ENCODE data around the gene SNRK.

SNRK gene

GRCh38 chr3:43302116-43302880, 16.0 kb downstream of the SNRK start:
- no peak for TF ChIP-seq FOXP2 (optimal IDR thresholded peaks at IDR 0.05; ENCODE audit: borderline replicate concordance, extremely low read depth, extremely low read length, insufficient read depth)
- TF ChIP-seq, protein P1, sequence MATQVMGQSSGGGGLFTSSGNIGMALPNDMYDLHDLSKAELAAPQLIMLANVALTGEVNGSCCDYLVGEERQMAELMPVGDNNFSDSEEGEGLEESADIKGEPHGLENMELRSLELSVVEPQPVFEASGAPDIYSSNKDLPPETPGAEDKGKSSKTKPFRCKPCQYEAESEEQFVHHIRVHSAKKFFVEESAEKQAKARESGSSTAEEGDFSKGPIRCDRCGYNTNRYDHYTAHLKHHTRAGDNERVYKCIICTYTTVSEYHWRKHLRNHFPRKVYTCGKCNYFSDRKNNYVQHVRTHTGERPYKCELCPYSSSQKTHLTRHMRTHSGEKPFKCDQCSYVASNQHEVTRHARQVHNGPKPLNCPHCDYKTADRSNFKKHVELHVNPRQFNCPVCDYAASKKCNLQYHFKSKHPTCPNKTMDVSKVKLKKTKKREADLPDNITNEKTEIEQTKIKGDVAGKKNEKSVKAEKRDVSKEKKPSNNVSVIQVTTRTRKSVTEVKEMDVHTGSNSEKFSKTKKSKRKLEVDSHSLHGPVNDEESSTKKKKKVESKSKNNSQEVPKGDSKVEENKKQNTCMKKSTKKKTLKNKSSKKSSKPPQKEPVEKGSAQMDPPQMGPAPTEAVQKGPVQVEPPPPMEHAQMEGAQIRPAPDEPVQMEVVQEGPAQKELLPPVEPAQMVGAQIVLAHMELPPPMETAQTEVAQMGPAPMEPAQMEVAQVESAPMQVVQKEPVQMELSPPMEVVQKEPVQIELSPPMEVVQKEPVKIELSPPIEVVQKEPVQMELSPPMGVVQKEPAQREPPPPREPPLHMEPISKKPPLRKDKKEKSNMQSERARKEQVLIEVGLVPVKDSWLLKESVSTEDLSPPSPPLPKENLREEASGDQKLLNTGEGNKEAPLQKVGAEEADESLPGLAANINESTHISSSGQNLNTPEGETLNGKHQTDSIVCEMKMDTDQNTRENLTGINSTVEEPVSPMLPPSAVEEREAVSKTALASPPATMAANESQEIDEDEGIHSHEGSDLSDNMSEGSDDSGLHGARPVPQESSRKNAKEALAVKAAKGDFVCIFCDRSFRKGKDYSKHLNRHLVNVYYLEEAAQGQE (IDR thresholded peaks at IDR 0.05; ENCODE audit: insufficient read depth in 1 of 2, low read depth in 2 of 2, low read length in 2 of 2) = no peak
- TF ChIP-seq POLR2AphosphoS5 (IDR thresholded peaks at IDR 0.05; ENCODE audit: low read depth, low read length) = no peak
- TF ChIP-seq TAF1 (IDR thresholded peaks at IDR 0.05; ENCODE audit: borderline replicate concordance, insufficient read depth, low read length) = no peak
- no peak for TF ChIP-seq SIN3A (IDR thresholded peaks at IDR 0.05; ENCODE audit: borderline replicate concordance, insufficient read depth, low read length)

DNA sequence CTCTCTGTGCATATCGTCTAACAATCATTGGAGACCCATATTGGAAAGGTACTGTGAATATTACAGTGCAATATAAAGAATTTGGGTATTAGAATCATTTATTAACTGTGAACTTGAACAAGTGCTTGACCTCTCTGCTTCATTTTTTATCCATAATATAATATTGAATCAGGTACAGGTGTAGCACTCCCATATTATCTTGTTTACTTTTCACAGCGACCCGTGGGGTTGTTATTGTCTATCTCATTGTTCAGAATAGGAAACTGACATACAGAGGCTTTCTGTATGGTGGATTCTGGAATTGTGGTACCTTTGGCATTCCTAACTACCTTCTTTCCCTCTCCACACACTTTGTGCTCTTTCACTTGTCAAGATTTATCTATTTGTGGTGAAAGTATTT, 17.8 kb downstream of the SNRK start:
- no peak for TF ChIP-seq TAF1 (IDR thresholded peaks at IDR 0.05; ENCODE audit: borderline replicate concordance, insufficient read depth, low read length)
- no peak for TF ChIP-seq SIN3A (IDR thresholded peaks at IDR 0.05; ENCODE audit: borderline replicate concordance, insufficient read depth, low read length)
- TF ChIP-seq FOXP2 (optimal IDR thresholded peaks at IDR 0.05; ENCODE audit: borderline replicate concordance, extremely low read depth, extremely low read length, insufficient read depth) = no peak
- TF ChIP-seq POLR2AphosphoS5 (IDR thresholded peaks at IDR 0.05; ENCODE audit: low read depth, low read length) = no peak
- TF ChIP-seq, protein P1 (IDR thresholded peaks at IDR 0.05; ENCODE audit: insufficient read depth in 1 of 2, low read depth in 2 of 2, low read length in 2 of 2) = no peak

DNA sequence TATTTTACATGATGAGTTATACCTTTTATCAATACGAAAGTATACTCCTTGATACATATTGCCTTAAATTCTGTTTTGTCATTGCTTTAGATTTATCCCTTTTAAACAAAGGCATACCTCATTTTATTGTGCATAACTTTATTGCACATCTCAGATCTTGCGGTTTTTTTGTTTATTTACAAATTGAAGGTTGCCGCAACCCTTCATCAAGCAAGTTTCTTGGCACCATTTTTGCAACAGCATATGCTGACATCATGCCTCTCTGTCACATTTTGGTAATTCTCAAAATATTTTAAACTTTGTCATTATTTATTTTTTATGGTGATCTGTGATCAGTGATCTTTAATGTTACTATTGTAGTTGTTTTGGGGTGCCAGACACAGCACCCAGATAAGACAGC, 20.9 kb downstream of the SNRK start:
- TF ChIP-seq SIN3A (IDR thresholded peaks at IDR 0.05; ENCODE audit: borderline replicate concordance, insufficient read depth, low read length) (no peak), FOXP2 (optimal IDR thresholded peaks at IDR 0.05; ENCODE audit: borderline replicate concordance, extremely low read depth, extremely low read length, insufficient read depth) (no peak)

GRCh38 chr3:43307649-43308048, 21.3 kb downstream of the SNRK start:
- TF ChIP-seq TAF1 (IDR thresholded peaks at IDR 0.05; ENCODE audit: borderline replicate concordance, insufficient read depth, low read length) = no peak
- TF ChIP-seq, protein P1 (IDR thresholded peaks at IDR 0.05; ENCODE audit: insufficient read depth in 1 of 2, low read depth in 2 of 2, low read length in 2 of 2) = no peak
- TF ChIP-seq FOXP2 (optimal IDR thresholded peaks at IDR 0.05; ENCODE audit: borderline replicate concordance, extremely low read depth, extremely low read length, insufficient read depth) = no peak
- no peak for TF ChIP-seq SIN3A (IDR thresholded peaks at IDR 0.05; ENCODE audit: borderline replicate concordance, insufficient read depth, low read length)
- no peak for TF ChIP-seq POLR2AphosphoS5 (IDR thresholded peaks at IDR 0.05; ENCODE audit: low read depth, low read length)

DNA sequence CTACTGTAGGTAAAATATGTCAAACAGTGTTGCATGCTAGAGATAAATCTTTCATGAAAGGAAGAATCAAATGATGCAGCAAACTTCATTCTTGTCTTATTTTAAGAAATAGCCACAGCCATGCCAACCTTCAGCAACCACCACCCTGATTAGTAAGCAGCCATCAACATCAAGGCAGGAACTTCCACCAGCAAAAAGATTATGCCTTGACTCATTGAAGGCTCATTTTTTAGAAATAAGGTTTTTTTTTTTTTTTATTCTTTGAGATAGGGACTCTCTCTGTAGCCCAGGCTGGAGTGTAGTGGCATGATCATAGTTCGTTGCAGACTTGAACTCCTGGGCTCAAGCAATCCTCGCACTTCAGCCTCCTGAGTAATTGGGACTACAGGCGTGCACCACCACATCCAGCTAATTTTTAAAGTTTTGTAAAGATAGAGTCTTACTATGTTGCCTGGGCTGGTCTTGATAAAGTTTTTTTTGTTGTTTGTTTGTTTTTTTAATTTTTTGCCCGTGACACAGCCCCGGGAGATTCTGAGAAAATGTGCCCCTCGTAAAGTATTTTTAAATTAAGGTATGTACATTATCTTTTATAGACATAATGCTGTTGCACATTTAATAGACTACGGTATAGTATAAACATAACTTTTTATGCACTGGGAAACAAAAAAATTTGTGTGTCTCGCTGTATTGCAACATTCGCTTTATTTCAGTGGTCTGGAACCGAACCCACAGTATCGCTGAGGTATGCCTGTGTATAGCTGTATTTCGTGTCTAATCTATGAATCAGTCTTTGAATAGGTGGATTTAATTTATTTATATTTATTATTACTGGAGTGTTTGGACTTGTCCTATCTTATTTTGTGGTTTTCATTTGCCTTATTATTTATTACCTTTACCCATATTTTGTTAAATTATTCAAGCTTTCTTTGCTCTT, 23.3 kb downstream of the SNRK start:
- TF ChIP-seq, protein P1 (IDR thresholded peaks at IDR 0.05; ENCODE audit: insufficient read depth in 1 of 2, low read depth in 2 of 2, low read length in 2 of 2) = no peak
- TF ChIP-seq SIN3A (IDR thresholded peaks at IDR 0.05; ENCODE audit: borderline replicate concordance, insufficient read depth, low read length) = no peak
- no peak for TF ChIP-seq TAF1 (IDR thresholded peaks at IDR 0.05; ENCODE audit: borderline replicate concordance, insufficient read depth, low read length)
- no peak for TF ChIP-seq POLR2AphosphoS5 (IDR thresholded peaks at IDR 0.05; ENCODE audit: low read depth, low read length)
- TF ChIP-seq FOXP2 (optimal IDR thresholded peaks at IDR 0.05; ENCODE audit: borderline replicate concordance, extremely low read depth, extremely low read length, insufficient read depth) = no peak

Data from PFSK-1 (cell line).